HEK293 (cell line): ENCODE results near the gene INSRR.

ENCODE experiments used
- FEZF1 ChIP-seq: fragments of 450-650 bp; formaldehyde crosslinking; IDR thresholded peaks from 2 replicates; pipeline ENCODE4 v1.5.1; 2016; ENCODE audit warnings: missing biosample characterization, missing genetic modification characterization
- KLF16 ChIP-seq: fragments of 450-650 bp; formaldehyde crosslinking; IDR thresholded peaks from 2 replicates; pipeline ENCODE4 v1.5.1; 2017; ENCODE audit warnings: missing biosample characterization, missing genetic modification characterization
- SCRT2 ChIP-seq: fragments of 450-650 bp; formaldehyde crosslinking; IDR thresholded peaks from 2 replicates; pipeline ENCODE4 v1.5.1; 2016; ENCODE audit warnings: missing biosample characterization, missing genetic modification characterization
- SETDB1 ChIP-seq: IDR thresholded peaks from one replicate; pipeline ENCODE4 v1.6.1; 2017; ENCODE audit warnings: mild to moderate bottlenecking, low read length, moderate library complexity, mixed read lengths; ENCODE audit not compliant: insufficient read length
- SP2 ChIP-seq: fragments of 450-650 bp; formaldehyde crosslinking; IDR thresholded peaks from 2 replicates; pipeline ENCODE4 v1.5.1; 2016; ENCODE audit warnings: missing biosample characterization, missing genetic modification characterization
- SP3 ChIP-seq: fragments of 450-650 bp; formaldehyde crosslinking; IDR thresholded peaks from 2 replicates; pipeline ENCODE4 v1.5.1; 2016; ENCODE audit warnings: missing biosample characterization, missing genetic modification characterization
- ZBTB21 ChIP-seq: fragments of 450-650 bp; formaldehyde crosslinking; IDR thresholded peaks from 2 replicates; pipeline ENCODE4 v1.5.1; 2017; ENCODE audit warnings: missing biosample characterization, missing genetic modification characterization
- ZEB2 ChIP-seq: fragments of 450-650 bp; formaldehyde crosslinking; IDR thresholded peaks from 2 replicates; pipeline ENCODE4 v1.5.1; 2016; ENCODE audit warnings: missing biosample characterization, missing genetic modification characterization
- ZIC2 ChIP-seq: fragments of 450-650 bp; formaldehyde crosslinking; IDR thresholded peaks from 2 replicates; pipeline ENCODE4 v1.5.1; 2016; ENCODE audit warnings: missing biosample characterization, missing genetic modification characterization
- ZNF132 ChIP-seq: fragments of 450-650 bp; formaldehyde crosslinking; IDR thresholded peaks from 2 replicates; pipeline ENCODE4 v1.5.1; 2017; ENCODE audit warnings: missing biosample characterization, missing genetic modification characterization, borderline replicate concordance
- ZNF174 ChIP-seq: fragments of 450-650 bp; formaldehyde crosslinking; IDR thresholded peaks from 2 replicates; pipeline ENCODE4 v1.5.0; 2017; ENCODE audit warnings: missing biosample characterization, mild to moderate bottlenecking, missing genetic modification characterization
- ZNF2 ChIP-seq: fragments of 450-650 bp; formaldehyde crosslinking; IDR thresholded peaks from 2 replicates; pipeline ENCODE4 v1.5.1; 2016; ENCODE audit warnings: missing biosample characterization, missing genetic modification characterization
- ZNF202 ChIP-seq: fragments of 450-650 bp; formaldehyde crosslinking; IDR thresholded peaks from 2 replicates; pipeline ENCODE4 v1.5.1; 2016; ENCODE audit warnings: missing biosample characterization, missing genetic modification characterization, borderline replicate concordance
- ZNF211 ChIP-seq: fragments of 450-650 bp; formaldehyde crosslinking; IDR thresholded peaks from 2 replicates; pipeline ENCODE4 v1.5.1; 2016; ENCODE audit warnings: low read depth, missing biosample characterization, missing genetic modification characterization
- ZNF350 ChIP-seq: fragments of 450-650 bp; formaldehyde crosslinking; IDR thresholded peaks from 2 replicates; pipeline ENCODE4 v1.5.0; 2017; ENCODE audit warnings: missing biosample characterization, mild to moderate bottlenecking, missing genetic modification characterization
- ZNF37A ChIP-seq: fragments of 450-650 bp; IDR thresholded peaks from 2 replicates; pipeline ENCODE4 v1.5.1; 2018; ENCODE audit warnings: missing biosample characterization, missing genetic modification characterization
- ZNF501 ChIP-seq: fragments of 450-650 bp; formaldehyde crosslinking; IDR thresholded peaks from 2 replicates; pipeline ENCODE4 v1.5.1; 2016; ENCODE audit warnings: missing biosample characterization, missing genetic modification characterization
- ZNF629 ChIP-seq: fragments of 450-650 bp; formaldehyde crosslinking; IDR thresholded peaks from 2 replicates; pipeline ENCODE4 v1.5.1; 2017; ENCODE audit warnings: missing biosample characterization, missing genetic modification characterization
- ZNF837 ChIP-seq: fragments of 450-650 bp; formaldehyde crosslinking; IDR thresholded peaks from 2 replicates; pipeline ENCODE4 v1.5.1; 2016; ENCODE audit warnings: missing biosample characterization, missing genetic modification characterization
- ZXDB ChIP-seq: fragments of 450-650 bp; formaldehyde crosslinking; IDR thresholded peaks from 2 replicates; pipeline ENCODE4 v1.5.1; 2016; ENCODE audit warnings: missing biosample characterization, missing genetic modification characterization
- TF ChIP-seq, protein P1 (sequence below): fragments of 450-650 bp; formaldehyde crosslinking; IDR thresholded peaks from 2 replicates; pipeline ENCODE4 v1.5.1; 2016; ENCODE audit warnings: missing biosample characterization, missing genetic modification characterization
- TF ChIP-seq, protein P2 (sequence below): fragments of 450-650 bp; formaldehyde crosslinking; IDR thresholded peaks from 2 replicates; pipeline ENCODE4 v1.5.1; 2016; ENCODE audit warnings: missing biosample characterization, missing genetic modification characterization
- TF ChIP-seq, protein P3 (sequence below): fragments of 450-650 bp; formaldehyde crosslinking; IDR thresholded peaks from 2 replicates; pipeline ENCODE4 v1.5.1; 2016; ENCODE audit warnings: missing biosample characterization, missing genetic modification characterization
- TF ChIP-seq, protein P4 (sequence below): fragments of 450-650 bp; formaldehyde crosslinking; IDR thresholded peaks from 2 replicates; pipeline ENCODE4 v1.5.1; 2016; ENCODE audit warnings: missing biosample characterization, missing genetic modification characterization
- TF ChIP-seq, protein P5 (sequence below): fragments of 450-650 bp; formaldehyde crosslinking; IDR thresholded peaks from 2 replicates; pipeline ENCODE4 v1.5.1; 2016; ENCODE audit warnings: missing biosample characterization, missing genetic modification characterization
- TF ChIP-seq, protein P6 (sequence below): fragments of 450-650 bp; formaldehyde crosslinking; IDR thresholded peaks from 2 replicates; pipeline ENCODE4 v1.5.1; 2017; ENCODE audit warnings: missing biosample characterization, mild to moderate bottlenecking, missing genetic modification characterization, moderate library complexity
- TF ChIP-seq, protein P7 (sequence below): fragments of 450-650 bp; formaldehyde crosslinking; IDR thresholded peaks from 2 replicates; pipeline ENCODE4 v1.5.1; 2016; ENCODE audit warnings: missing biosample characterization, missing genetic modification characterization

The INSRR gene

DNA sequence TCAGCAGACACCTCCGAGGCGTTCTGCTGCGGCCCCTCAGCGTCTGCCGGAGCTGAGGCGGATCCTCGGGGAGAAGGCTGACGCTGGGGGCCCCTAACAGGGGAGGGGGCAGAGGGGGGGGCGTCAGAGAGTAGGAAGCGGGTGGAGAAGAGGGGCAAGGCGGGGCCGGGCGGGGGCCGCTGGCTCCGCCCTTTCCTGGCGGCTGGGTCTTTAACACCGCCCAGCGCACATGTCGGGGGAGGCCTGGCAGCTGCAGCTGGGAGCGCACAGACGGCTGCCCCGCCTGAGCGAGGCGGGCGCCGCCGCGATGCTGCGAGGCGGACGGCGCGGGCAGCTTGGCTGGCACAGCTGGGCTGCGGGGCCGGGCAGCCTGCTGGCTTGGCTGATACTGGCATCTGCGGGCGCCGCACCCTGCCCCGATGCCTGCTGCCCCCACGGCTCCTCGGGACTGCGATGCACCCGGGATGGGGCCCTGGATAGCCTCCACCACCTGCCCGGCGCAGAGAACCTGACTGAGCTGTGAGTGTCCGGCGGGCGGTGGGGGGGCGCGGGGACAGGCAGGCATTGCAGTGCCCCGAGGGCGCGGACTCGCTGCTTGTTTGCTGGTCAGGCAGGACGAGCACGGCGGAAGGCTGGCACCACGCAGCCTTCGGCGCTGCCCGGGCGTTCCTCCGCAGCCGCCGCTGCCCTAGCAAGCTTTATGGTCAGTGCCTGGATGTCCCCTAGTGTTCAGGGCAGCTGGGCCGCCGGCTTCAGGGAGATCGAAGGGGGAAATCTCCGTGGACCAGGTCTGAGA is 1.9 kb upstream of the INSRR start, which contains the start of gene NTRK1 (continued):
- TF ChIP-seq ZNF174 (tag by site-specific recombination) (no peak), KLF16 (tag by site-specific recombination) (no peak), ZNF202 (no peak), ZNF2 (tag by site-specific recombination) (no peak), ZNF211 (no peak), FEZF1 (tag by site-specific recombination) (no peak), SETDB1 (no peak), SP3 (peak; percentile 70), ZNF501 (tag by site-specific recombination) (no peak), ZNF132 (tag by site-specific recombination) (no peak), ZNF37A (tag by site-specific recombination) (no peak), ZNF837 (no peak), ZEB2 (tag by site-specific recombination) (no peak), ZNF350 (tag by site-specific recombination) (no peak), SP2 (tag by site-specific recombination) (peak; percentile 70), ZBTB21 (tag by site-specific recombination) (no peak), SCRT2 (no peak), ZNF629 (tag by site-specific recombination) (no peak), ZIC2 (tag by site-specific recombination) (no peak), ZXDB (tag by site-specific recombination) (0 out of 2 replicates have a peak, but pooled peaks have one; percentile 4)
- TF ChIP-seq, protein P1, sequence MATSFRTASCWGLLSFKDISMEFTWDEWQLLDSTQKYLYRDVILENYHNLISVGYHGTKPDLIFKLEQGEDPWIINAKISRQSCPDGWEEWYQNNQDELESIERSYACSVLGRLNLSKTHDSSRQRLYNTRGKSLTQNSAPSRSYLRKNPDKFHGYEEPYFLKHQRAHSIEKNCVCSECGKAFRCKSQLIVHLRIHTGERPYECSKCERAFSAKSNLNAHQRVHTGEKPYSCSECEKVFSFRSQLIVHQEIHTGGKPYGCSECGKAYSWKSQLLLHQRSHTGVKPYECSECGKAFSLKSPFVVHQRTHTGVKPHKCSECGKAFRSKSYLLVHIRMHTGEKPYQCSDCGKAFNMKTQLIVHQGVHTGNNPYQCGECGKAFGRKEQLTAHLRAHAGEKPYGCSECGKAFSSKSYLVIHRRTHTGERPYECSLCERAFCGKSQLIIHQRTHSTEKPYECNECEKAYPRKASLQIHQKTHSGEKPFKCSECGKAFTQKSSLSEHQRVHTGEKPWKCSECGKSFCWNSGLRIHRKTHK (tag by site-specific recombination), result no peak
- TF ChIP-seq, protein P2, sequence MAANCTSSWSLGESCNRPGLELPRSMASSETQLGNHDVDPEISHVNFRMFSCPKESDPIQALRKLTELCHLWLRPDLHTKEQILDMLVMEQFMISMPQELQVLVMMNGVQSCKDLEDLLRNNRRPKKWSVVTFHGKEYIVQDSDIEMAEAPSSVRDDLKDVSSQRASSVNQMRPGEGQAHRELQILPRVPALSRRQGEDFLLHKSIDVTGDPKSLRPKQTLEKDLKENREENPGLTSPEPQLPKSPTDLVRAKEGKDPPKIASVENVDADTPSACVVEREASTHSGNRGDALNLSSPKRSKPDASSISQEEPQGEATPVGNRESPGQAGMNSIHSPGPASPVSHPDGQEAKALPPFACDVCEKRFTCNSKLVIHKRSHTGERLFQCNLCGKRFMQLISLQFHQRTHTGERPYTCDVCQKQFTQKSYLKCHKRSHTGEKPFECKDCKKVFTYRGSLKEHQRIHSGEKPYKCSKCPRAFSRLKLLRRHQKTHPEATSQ (tag by site-specific recombination), result no peak
- TF ChIP-seq, protein P3, sequence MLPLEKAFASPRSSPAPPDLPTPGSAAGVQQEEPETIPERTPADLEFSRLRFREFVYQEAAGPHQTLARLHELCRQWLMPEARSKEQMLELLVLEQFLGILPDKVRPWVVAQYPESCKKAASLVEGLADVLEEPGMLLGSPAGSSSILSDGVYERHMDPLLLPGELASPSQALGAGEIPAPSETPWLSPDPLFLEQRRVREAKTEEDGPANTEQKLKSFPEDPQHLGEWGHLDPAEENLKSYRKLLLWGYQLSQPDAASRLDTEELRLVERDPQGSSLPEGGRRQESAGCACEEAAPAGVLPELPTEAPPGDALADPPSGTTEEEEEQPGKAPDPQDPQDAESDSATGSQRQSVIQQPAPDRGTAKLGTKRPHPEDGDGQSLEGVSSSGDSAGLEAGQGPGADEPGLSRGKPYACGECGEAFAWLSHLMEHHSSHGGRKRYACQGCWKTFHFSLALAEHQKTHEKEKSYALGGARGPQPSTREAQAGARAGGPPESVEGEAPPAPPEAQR (tag by site-specific recombination), result no peak
- TF ChIP-seq, protein P4, sequence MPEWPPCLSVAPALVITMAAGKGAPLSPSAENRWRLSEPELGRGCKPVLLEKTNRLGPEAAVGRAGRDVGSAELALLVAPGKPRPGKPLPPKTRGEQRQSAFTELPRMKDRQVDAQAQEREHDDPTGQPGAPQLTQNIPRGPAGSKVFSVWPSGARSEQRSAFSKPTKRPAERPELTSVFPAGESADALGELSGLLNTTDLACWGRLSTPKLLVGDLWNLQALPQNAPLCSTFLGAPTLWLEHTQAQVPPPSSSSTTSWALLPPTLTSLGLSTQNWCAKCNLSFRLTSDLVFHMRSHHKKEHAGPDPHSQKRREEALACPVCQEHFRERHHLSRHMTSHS (tag by site-specific recombination), result no peak
- TF ChIP-seq, protein P5, sequence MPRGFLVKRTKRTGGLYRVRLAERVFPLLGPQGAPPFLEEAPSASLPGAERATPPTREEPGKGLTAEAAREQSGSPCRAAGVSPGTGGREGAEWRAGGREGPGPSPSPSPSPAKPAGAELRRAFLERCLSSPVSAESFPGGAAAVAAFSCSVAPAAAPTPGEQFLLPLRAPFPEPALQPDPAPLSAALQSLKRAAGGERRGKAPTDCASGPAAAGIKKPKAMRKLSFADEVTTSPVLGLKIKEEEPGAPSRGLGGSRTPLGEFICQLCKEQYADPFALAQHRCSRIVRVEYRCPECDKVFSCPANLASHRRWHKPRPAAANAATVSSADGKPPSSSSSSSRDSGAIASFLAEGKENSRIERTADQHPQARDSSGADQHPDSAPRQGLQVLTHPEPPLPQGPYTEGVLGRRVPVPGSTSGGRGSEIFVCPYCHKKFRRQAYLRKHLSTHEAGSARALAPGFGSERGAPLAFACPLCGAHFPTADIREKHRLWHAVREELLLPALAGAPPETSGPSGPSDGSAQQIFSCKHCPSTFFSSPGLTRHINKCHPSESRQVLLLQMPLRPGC (tag by site-specific recombination), result no peak
- TF ChIP-seq, protein P6, sequence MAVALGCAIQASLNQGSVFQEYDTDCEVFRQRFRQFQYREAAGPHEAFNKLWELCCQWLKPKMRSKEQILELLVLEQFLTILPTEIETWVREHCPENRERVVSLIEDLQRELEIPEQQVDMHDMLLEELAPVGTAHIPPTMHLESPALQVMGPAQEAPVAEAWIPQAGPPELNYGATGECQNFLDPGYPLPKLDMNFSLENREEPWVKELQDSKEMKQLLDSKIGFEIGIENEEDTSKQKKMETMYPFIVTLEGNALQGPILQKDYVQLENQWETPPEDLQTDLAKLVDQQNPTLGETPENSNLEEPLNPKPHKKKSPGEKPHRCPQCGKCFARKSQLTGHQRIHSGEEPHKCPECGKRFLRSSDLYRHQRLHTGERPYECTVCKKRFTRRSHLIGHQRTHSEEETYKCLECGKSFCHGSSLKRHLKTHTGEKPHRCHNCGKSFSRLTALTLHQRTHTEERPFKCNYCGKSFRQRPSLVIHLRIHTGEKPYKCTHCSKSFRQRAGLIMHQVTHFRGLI, result no peak
- TF ChIP-seq, protein P7, sequence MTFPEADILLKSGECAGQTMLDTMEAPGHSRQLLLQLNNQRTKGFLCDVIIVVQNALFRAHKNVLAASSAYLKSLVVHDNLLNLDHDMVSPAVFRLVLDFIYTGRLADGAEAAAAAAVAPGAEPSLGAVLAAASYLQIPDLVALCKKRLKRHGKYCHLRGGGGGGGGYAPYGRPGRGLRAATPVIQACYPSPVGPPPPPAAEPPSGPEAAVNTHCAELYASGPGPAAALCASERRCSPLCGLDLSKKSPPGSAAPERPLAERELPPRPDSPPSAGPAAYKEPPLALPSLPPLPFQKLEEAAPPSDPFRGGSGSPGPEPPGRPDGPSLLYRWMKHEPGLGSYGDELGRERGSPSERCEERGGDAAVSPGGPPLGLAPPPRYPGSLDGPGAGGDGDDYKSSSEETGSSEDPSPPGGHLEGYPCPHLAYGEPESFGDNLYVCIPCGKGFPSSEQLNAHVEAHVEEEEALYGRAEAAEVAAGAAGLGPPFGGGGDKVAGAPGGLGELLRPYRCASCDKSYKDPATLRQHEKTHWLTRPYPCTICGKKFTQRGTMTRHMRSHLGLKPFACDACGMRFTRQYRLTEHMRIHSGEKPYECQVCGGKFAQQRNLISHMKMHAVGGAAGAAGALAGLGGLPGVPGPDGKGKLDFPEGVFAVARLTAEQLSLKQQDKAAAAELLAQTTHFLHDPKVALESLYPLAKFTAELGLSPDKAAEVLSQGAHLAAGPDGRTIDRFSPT (tag by site-specific recombination), result no peak
